Coronary artery (tissue), 2 donors: ENCODE data around the gene YLPM1.

ENCODE experiments used
- DNase-seq: peaks from one replicate; pipeline ENCODE4 v3.0.0-alpha.2; 2017; ENCODE audit warnings: low spot score
- H3K27ac ChIP-seq, 2 donors: fragments of 200-600 bp; sonication (generic); one replicate each; pipeline ENCODE4 v1.5.1; 2016 to 2019
- H3K4me3 ChIP-seq: fragments of 200-600 bp; sonication (generic); 2 replicates; pipeline ENCODE4 v1.5.1; 2016; ENCODE audit warnings: mild to moderate bottlenecking, moderate library complexity
- CTCF ChIP-seq: fragments of 200-600 bp; sonication (generic); IDR thresholded peaks from one replicate; pipeline ENCODE4 v1.5.1; 2019; ENCODE audit warnings: antibody characterized with exemption

Gene YLPM1

GRCh38 chr14:74804219-74804825 lies 41.2 kb downstream of the YLPM1 start:
- no peak overlapping the region for H3K27ac ChIP-seq
- no peak overlapping the region for H3K4me3 ChIP-seq
- DNase-seq: no peak
- no peak for TF ChIP-seq CTCF

- Histone ChIP-seq H3K4me3 (no peak overlapping the region), H3K27ac (no peak overlapping the region)
- no peak for TF ChIP-seq CTCF
- DNase-seq: no peak
Measured at GRCh38 chr14:74807853-74808545, 44.9 kb downstream of the YLPM1 start.

DNA sequence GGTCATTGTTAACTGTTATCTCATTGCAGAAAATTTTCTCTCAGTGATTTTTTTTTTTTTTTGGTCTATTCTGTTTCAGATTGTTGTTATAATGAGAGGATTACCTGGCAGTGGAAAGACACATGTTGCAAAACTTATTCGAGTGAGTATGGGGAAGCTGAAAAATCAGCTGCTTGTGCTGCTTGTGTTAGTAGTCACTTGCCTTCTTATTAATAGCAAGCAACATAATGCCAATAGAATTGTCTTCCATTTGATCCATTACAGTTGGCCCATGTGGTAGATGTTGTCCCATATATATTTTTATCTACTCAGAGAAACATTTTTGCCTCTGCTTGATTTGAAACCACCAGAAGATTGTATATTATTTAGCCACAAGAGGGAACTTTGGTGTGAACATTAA lies 53.0 kb downstream of the YLPM1 start:
- Histone ChIP-seq H3K27ac (no peak overlapping the region), H3K4me3 (no peak overlapping the region)
- no peak for TF ChIP-seq CTCF
- DNase-seq: no peak

GRCh38 chr14:74820288-74820687 lies 57.2 kb downstream of the YLPM1 start:
- DNase-seq: no peak
- Histone ChIP-seq H3K27ac (no peak overlapping the region), H3K4me3 (no peak overlapping the region)
- no peak for TF ChIP-seq CTCF

DNA sequence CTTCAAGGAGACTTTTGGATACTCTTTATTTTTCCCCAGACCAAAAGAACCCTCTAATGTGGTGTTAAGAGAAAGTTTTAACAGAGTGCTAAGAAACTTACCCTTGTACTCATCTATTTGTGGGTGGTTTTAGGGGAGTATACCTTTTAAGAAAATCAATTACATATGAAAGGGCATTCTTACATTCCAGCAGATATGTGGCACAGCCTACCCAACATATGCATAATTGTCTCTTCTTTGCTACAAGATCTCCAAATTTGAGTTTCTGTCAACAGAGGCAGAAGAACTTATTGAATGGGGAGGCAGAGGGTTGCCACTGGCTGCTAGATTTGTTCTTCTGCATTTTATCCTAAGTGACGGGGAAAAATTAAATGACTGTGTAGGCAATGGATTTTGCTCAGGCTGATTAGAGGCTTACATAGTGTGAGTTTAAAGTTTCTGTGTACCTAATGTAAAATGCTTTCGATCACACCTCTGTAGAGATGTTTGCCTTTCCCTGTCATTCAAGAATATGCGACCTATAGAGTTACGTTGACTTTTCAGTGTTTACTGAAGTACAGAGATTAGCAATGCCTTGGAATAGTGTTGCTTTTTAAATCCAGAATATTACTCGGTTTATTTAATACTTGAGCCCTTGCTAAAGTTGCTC lies 58.3 kb downstream of the YLPM1 start:
- Histone ChIP-seq H3K27ac (no peak overlapping the region), H3K4me3 (no peak overlapping the region)
- no peak for TF ChIP-seq CTCF

DNA sequence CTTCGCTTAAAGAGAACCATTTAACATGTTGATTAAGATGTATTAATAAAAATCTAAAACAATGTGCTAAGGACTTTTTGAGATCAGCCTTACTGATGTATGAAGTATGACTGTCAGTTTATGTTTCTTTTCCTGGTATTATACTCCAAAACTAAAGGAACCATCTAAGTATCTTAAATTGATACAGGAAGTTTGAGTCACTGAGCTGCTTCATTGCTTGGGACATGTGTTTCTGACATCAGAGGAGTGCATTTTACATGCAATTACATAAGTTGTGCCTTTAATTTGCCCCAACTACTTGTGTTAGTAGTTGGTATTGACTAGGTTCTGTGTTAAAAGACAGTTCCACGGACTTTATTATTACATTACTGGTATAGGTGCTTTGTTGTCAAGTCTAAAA lies 61.9 kb downstream of the YLPM1 start:
- Histone ChIP-seq H3K27ac (no peak overlapping the region), H3K4me3 (no peak overlapping the region)
- no peak for DNase-seq
- no peak for TF ChIP-seq CTCF

More for the DNA sequence above, 58.3 kb downstream of the YLPM1 start:
- DNase-seq: no peak

GRCh38 chr14:74826574-74826973 lies 63.5 kb downstream of the YLPM1 start:
- no peak overlapping the region for H3K27ac ChIP-seq
- no peak for TF ChIP-seq CTCF
- DNase-seq: no peak

More at GRCh38 chr14:74826574-74826973, 63.5 kb downstream of the YLPM1 start:
- H3K4me3 ChIP-seq: no peak overlapping the region
